Gastroesophageal sphincter (tissue), 4 donors: Measurements from ENCODE around the gene KIF16B. TPM values are rescaled to one million over a fixed set of nuclear protein-coding genes. Genes with fewer than 3 reads are reported as not detected.

Experiments used
- ATAC-seq: fragments of 150-250 bp; one replicate; pipeline ENCODE4 v1.9.1; 2016; ENCODE audit warnings: mild to moderate bottlenecking, moderate library complexity
- H3K27ac ChIP-seq, 4 donors: fragments of 200-600 bp; sonication (generic) in 3 of 4; 1 replicate in 3 of 4; 2 replicates in 1 of 4; pipeline ENCODE4 v1.5.1; 2016 to 2019
- H3K27me3 ChIP-seq: fragments of 200-600 bp; sonication (generic); one replicate; pipeline ENCODE4 v1.5.1; 2019
- H3K36me3 ChIP-seq, 2 donors: fragments of 200-600 bp; sonication (generic); one replicate each; pipeline ENCODE4 v1.5.1; 2019; ENCODE audit warnings: control low read depth in 1 of 2
- H3K4me1 ChIP-seq, 3 donors: fragments of 200-600 bp; sonication (generic); 1 replicate in 2 of 3; 2 replicates in 1 of 3; pipeline ENCODE4 v1.5.1; 2016 to 2019; ENCODE audit warnings: control low read depth in 2 of 3
- H3K4me3 ChIP-seq, 2 donors: fragments of 200-600 bp; sonication (generic); one replicate each; pipeline ENCODE4 v1.5.1; 2019; ENCODE audit warnings: mild to moderate bottlenecking in 1 of 2, moderate library complexity in 1 of 2
- H3K9me3 ChIP-seq, 3 donors: fragments of 200-600 bp; sonication (generic); one replicate each; pipeline ENCODE4 v1.5.1; 2017 to 2019; ENCODE audit warnings: control low read depth in 2 of 3
- CTCF ChIP-seq, 4 experiments: fragments of 200-600 bp in 2 of 4; fragments of 450-650 bp in 2 of 4; sonication (generic) in 1 of 4; IDR thresholded peaks; one replicate each; pipeline ENCODE4 v1.5.1; 2017 to 2019; ENCODE audit warnings: antibody characterized with exemption in 4 of 4, mild to moderate bottlenecking in 2 of 4, moderate library complexity in 2 of 4
- EP300 ChIP-seq: sonication (generic); formaldehyde crosslinking; IDR thresholded peaks from one replicate; pipeline ENCODE4 v1.6.1; 2017; ENCODE audit warnings: antibody characterized with exemption, mild to moderate bottlenecking
- POLR2A ChIP-seq, 2 donors: fragments of 450-650 bp; IDR thresholded peaks; one replicate each; pipeline ENCODE4 v1.6.1; 2017; ENCODE audit warnings: antibody characterized with exemption in 2 of 2, mild to moderate bottlenecking in 2 of 2, moderate library complexity in 1 of 2
- POLR2AphosphoS5 ChIP-seq: sonication (generic); formaldehyde crosslinking; IDR thresholded peaks from one replicate; pipeline ENCODE4 v1.6.1; 2017; ENCODE audit warnings: antibody characterized with exemption
- WGBS, 2 donors: methylation state at CpG; one replicate each; pipeline ENCODE4 v1.1.5; 2018; ENCODE audit warnings: low coverage in 1 of 2; 5-methylcytosine and 5-hydroxymethylcytosine counted together
- total RNA-seq, 4 donors: library from RNA; depleted of rRNA; stranded (reverse); fragments of >200 nt; gene quantifications; one replicate each; pipeline ENCODE4 v1.1.0, GENCODE V29; 2016

Gene KIF16B
- total RNA-seq, 4 donors from 2014 or later = 15.9 to 26.6 (median 22.2) TPM

GRCh38 chr20:16349523-16350260 is 223.6 kb downstream of the KIF16B start:
- H3K4me3 ChIP-seq = no peak overlapping the region
- H3K9me3 ChIP-seq = no peaks in the 10 kb centered on the region
- H3K27me3 ChIP-seq = no peaks in the 10 kb centered on the region
- no peak for ATAC-seq
- H3K4me1 ChIP-seq = no peaks in the 10 kb centered on the region
- no peak overlapping the region for H3K27ac ChIP-seq
- WGBS, 2 donors = 53 to 59% methylated on average over 4 to 6 of the region's 6 CpGs
- no peak for TF ChIP-seq POLR2AphosphoS5
- no peak for TF ChIP-seq POLR2A (IDR thresholded peaks at IDR 0.05)
- no peak for TF ChIP-seq CTCF (IDR thresholded peaks at IDR 0.05)
- no peak for TF ChIP-seq EP300
- H3K36me3 ChIP-seq = peaks cover 0 to 27% of the 10 kb centered on the region in 2 donors

- 47 to 83% methylated on average over 3 to 7 of the region's 7 CpGs for WGBS, 2 donors
- H3K4me1 ChIP-seq = no peaks in the 10 kb centered on the region
- H3K9me3 ChIP-seq = no peaks in the 10 kb centered on the region
- H3K4me3 ChIP-seq = no peak overlapping the region
- no peaks in the 10 kb centered on the region for H3K27me3 ChIP-seq
- no peak for TF ChIP-seq POLR2A (IDR thresholded peaks at IDR 0.05)
- no peak for TF ChIP-seq POLR2AphosphoS5
- ATAC-seq = no peak
- H3K27ac ChIP-seq = no peak overlapping the region
- H3K36me3 ChIP-seq = peaks cover 0 to 16% of the 10 kb centered on the region in 2 donors
Observed at GRCh38 chr20:16346956-16347355, 226.3 kb downstream of the KIF16B start.

- no peaks in the 10 kb centered on the region for H3K4me1 ChIP-seq
- H3K4me3 ChIP-seq = no peak overlapping the region
- no peaks in the 10 kb centered on the region for H3K27me3 ChIP-seq
- no peak overlapping the region for H3K27ac ChIP-seq
- H3K36me3 ChIP-seq = peaks cover 0 to 55% of the 10 kb centered on the region in 2 donors
- H3K9me3 ChIP-seq = peaks cover 0 to 5% (median 0%) of the 10 kb centered on the region in 3 donors
- WGBS, 2 donors = 80% methylated on average over 1 of the region's 1 CpG; no CpG with 5 or more reads in 1 of the 2 donors
- no peak for ATAC-seq
- TF ChIP-seq EP300 (no peak), POLR2AphosphoS5 (no peak), CTCF (IDR thresholded peaks at IDR 0.05) (no peak), POLR2A (IDR thresholded peaks at IDR 0.05) (no peak)
Observed at GRCh38 chr20:16337707-16338106, 235.5 kb downstream of the KIF16B start.

- Histone ChIP-seq H3K9me3 (no peaks in the 10 kb centered on the region), H3K27ac (no peak overlapping the region), H3K4me3 (no peak overlapping the region), H3K4me1 (no peaks in the 10 kb centered on the region), H3K36me3 (peaks cover 0 to 38% of the 10 kb centered on the region in 2 donors), H3K27me3 (no peaks in the 10 kb centered on the region)
- no peak for ATAC-seq
- WGBS, 2 donors = 100% methylated on average over 1 of the region's 1 CpG
- TF ChIP-seq POLR2A (IDR thresholded peaks at IDR 0.05) (no peak), EP300 (no peak), CTCF (IDR thresholded peaks at IDR 0.05) (no peak), POLR2AphosphoS5 (no peak)
Observed at GRCh38 chr20:16327606-16328005, 245.6 kb downstream of the KIF16B start.

GRCh38 chr20:16321291-16321690 is 252.0 kb downstream of the KIF16B start:
- ATAC-seq = no peak
- H3K9me3 ChIP-seq = no peaks in the 10 kb centered on the region
- no peak overlapping the region for H3K27ac ChIP-seq
- 79 to 96% methylated on average over 2 of the region's 2 CpGs for WGBS, 2 donors
- H3K36me3 ChIP-seq = peaks cover 0 to 4% of the 10 kb centered on the region in 2 donors
- no peaks in the 10 kb centered on the region for H3K27me3 ChIP-seq
- H3K4me3 ChIP-seq = no peak overlapping the region
- no peak for TF ChIP-seq EP300
- TF ChIP-seq POLR2AphosphoS5 = no peak
- no peak for TF ChIP-seq CTCF (IDR thresholded peaks at IDR 0.05)
- TF ChIP-seq POLR2A (IDR thresholded peaks at IDR 0.05) = no peak
- H3K4me1 ChIP-seq = no peaks in the 10 kb centered on the region
